Neural cell (in vitro differentiated cells): ENCODE measurements around the gene SHC1. TPM values are rescaled to one million over a fixed set of nuclear protein-coding genes. Genes with fewer than 3 reads are reported as not detected.

Source experiments
- H2AFZ ChIP-seq: fragments of 200-600, 300-800 bp; sonication (generic), shearing (Covaris generic); 2 replicates; pipeline ENCODE4 v1.6.0; 2014; ENCODE audit warnings: low read depth, mild to moderate bottlenecking, antibody characterized with exemption, low read length, moderate library complexity
- H3F3A ChIP-seq: fragments of 200-600 bp; shearing (Covaris generic); 2 replicates; pipeline ENCODE4 v1.6.1; 2016; ENCODE audit warnings: mild to moderate bottlenecking, moderate library complexity, mixed read lengths, antibody characterized with exemption, low read length; ENCODE audit not compliant: insufficient read depth, poor library complexity, severe bottlenecking
- H3K27ac ChIP-seq: fragments of 200-600, 300-800 bp; sonication (generic), shearing (Covaris generic); 2 replicates; pipeline ENCODE4 v1.5.1; 2014; ENCODE audit warnings: mild to moderate bottlenecking, low read length, moderate library complexity
- H3K27me3 ChIP-seq: fragments of 300-800, 200-600 bp; sonication (generic), shearing (Covaris generic); 2 replicates; pipeline ENCODE4 v1.6.0; 2014; ENCODE audit warnings: mild to moderate bottlenecking, low read depth, low read length, moderate library complexity; ENCODE audit not compliant: insufficient read depth
- H3K36me3 ChIP-seq: fragments of 300-800, 200-600 bp; sonication (generic), shearing (Covaris generic); 2 replicates; pipeline ENCODE4 v1.5.1; 2014; ENCODE audit warnings: mild to moderate bottlenecking, antibody characterized with exemption, low read length, moderate library complexity; ENCODE audit not compliant: insufficient read depth
- H3K4me2 ChIP-seq: fragments of 300-800, 200-600 bp; sonication (generic), shearing (Covaris generic); 2 replicates; pipeline ENCODE4 v1.6.0; 2014; ENCODE audit warnings: mild to moderate bottlenecking, low read length
- H3K4me3 ChIP-seq: fragments of 300-800, 200-600 bp; sonication (generic), shearing (Covaris generic); 2 replicates; pipeline ENCODE4 v1.5.1; 2014; ENCODE audit warnings: mild to moderate bottlenecking, low read length, moderate library complexity
- H3K79me2 ChIP-seq: fragments of 200-600 bp; shearing (Covaris generic); replicated peaks from 2 replicates; pipeline ENCODE4 v1.6.0; 2014; ENCODE audit warnings: mild to moderate bottlenecking, low read length, moderate library complexity; ENCODE audit not compliant: insufficient read depth
- H3K9ac ChIP-seq: fragments of 300-800, 200-600 bp; sonication (generic), shearing (Covaris generic); 2 replicates; pipeline ENCODE4 v1.6.1; 2016; ENCODE audit warnings: mild to moderate bottlenecking, low read length, mixed read lengths
- H3K9me2 ChIP-seq: fragments of 200-600 bp; shearing (Covaris generic); 2 replicates; pipeline ENCODE4 v1.6.1; 2016; ENCODE audit warnings: mild to moderate bottlenecking, low read length, mixed read lengths; ENCODE audit not compliant: insufficient read depth
- H3K9me3 ChIP-seq: fragments of 200-600, 300-800 bp; sonication (generic), shearing (Covaris generic); 2 replicates; pipeline ENCODE4 v1.6.1; 2016; ENCODE audit warnings: mild to moderate bottlenecking, mixed run types, low read length, moderate library complexity, mixed read lengths
- H4K20me1 ChIP-seq: fragments of 200-600 bp; shearing (Covaris generic); 2 replicates; pipeline ENCODE4 v1.6.1; 2016; ENCODE audit warnings: mild to moderate bottlenecking, mixed run types; ENCODE audit not compliant: insufficient read depth
- CTCF ChIP-seq: fragments of 450-650 bp; IDR thresholded peaks from 2 replicates; pipeline ENCODE4 v1.5.1; 2014; ENCODE audit warnings: antibody characterized with exemption, mild to moderate bottlenecking, moderate library complexity; ENCODE audit not compliant: poor library complexity, severe bottlenecking
- EP300 ChIP-seq: fragments of 450-650 bp; conservative IDR thresholded peaks from 2 replicates; pipeline ENCODE4 v1.6.1; 2014; ENCODE audit warnings: antibody characterized with exemption, mild to moderate bottlenecking, moderate library complexity; ENCODE audit not compliant: poor library complexity, severe bottlenecking
- EZH2 ChIP-seq: fragments of 200-600, 300-800 bp; shearing (Covaris generic), sonication (generic); IDR thresholded peaks from 2 replicates; pipeline ENCODE4 v1.6.1; 2014; ENCODE audit warnings: antibody characterized with exemption, low read length, borderline replicate concordance, mild to moderate bottlenecking; ENCODE audit not compliant: insufficient read depth, poor library complexity, severe bottlenecking
- MXI1 ChIP-seq: fragments of 450-650 bp; conservative IDR thresholded peaks from 2 replicates; pipeline ENCODE4 v1.6.1; 2014; ENCODE audit warnings: antibody characterized with exemption, mild to moderate bottlenecking; ENCODE audit not compliant: poor library complexity, severe bottlenecking
- POLR2AphosphoS5 ChIP-seq: IDR thresholded peaks from 2 replicates; pipeline ENCODE4 v1.6.1; 2012
- RAD21 ChIP-seq: fragments of 450-650 bp; conservative IDR thresholded peaks from 2 replicates; pipeline ENCODE4 v1.6.1; 2014; ENCODE audit warnings: antibody characterized with exemption, mild to moderate bottlenecking, moderate library complexity
- REST ChIP-seq: IDR thresholded peaks from 2 replicates; pipeline ENCODE4 v1.6.1; 2012; ENCODE audit warnings: borderline replicate concordance
- SMC3 ChIP-seq: fragments of 450-650 bp; conservative IDR thresholded peaks from 2 replicates; pipeline ENCODE4 v1.6.1; 2014; ENCODE audit warnings: antibody characterized with exemption, mild to moderate bottlenecking, moderate library complexity; ENCODE audit not compliant: poor library complexity
- TAF1 ChIP-seq: IDR thresholded peaks from 2 replicates; pipeline ENCODE4 v1.6.1; 2012; ENCODE audit warnings: low read depth
- polyA plus RNA-seq: library from polyadenylated mRNA; depleted of rRNA; stranded (reverse); fragments of >200 nt; gene quantifications from 2 replicates; pipeline ENCODE4 v1.2.3, GENCODE V29; 2014

The SHC1 gene
- polyA plus RNA-seq, 1 donor from 2014 or later, result 9.5 TPM

GRCh38 chr1:154975409-154976059 is 5.0 kb upstream of the SHC1 start:
- Histone ChIP-seq H3K4me3 (peak overlapping the region; percentile 83), H3K27me3 (no peaks in the 10 kb centered on the region), H3K36me3 (no peaks in the 10 kb centered on the region), H3K9me2 (no peaks in the 10 kb centered on the region), H2AFZ (peak overlapping the region; percentile 86), H3K9ac (peak overlapping the region; percentile 60), H3K4me2 (peak overlapping the region; percentile 87), H4K20me1 (no peaks in the 10 kb centered on the region), H3K27ac (peak overlapping the region; percentile 44), H3K9me3 (no peaks in the 10 kb centered on the region), H3F3A (peaks cover 3% of the 10 kb centered on the region), H3K79me2 (peaks cover 26% of the 10 kb centered on the region)
- TF ChIP-seq REST (peak; percentile 9), CTCF (no peak), EP300 (no peak)

GRCh38 chr1:154974808-154975408 is 4.4 kb upstream of the SHC1 start:
- Histone ChIP-seq H3K9me3 (no peaks in the 10 kb centered on the region), H3K9ac (peak overlapping the region; percentile 60), H2AFZ (peak overlapping the region; percentile 86), H3K36me3 (no peaks in the 10 kb centered on the region), H4K20me1 (no peaks in the 10 kb centered on the region), H3K9me2 (no peaks in the 10 kb centered on the region), H3F3A (peaks cover 3% of the 10 kb centered on the region), H3K27ac (peak overlapping the region; percentile 44), H3K4me3 (peak overlapping the region; percentile 83), H3K79me2 (peaks cover 26% of the 10 kb centered on the region), H3K27me3 (no peaks in the 10 kb centered on the region), H3K4me2 (peak overlapping the region; percentile 87)
- TF ChIP-seq CTCF (no peak), EP300 (no peak), SMC3 (peak; percentile 63), MXI1 (no peak), RAD21 (peak; percentile 33), EZH2 (no peak), POLR2AphosphoS5 (no peak), TAF1 (peak; percentile 49), REST (peak; percentile 19)
